ENCODE measurements around the gene MDH1.

DNA sequence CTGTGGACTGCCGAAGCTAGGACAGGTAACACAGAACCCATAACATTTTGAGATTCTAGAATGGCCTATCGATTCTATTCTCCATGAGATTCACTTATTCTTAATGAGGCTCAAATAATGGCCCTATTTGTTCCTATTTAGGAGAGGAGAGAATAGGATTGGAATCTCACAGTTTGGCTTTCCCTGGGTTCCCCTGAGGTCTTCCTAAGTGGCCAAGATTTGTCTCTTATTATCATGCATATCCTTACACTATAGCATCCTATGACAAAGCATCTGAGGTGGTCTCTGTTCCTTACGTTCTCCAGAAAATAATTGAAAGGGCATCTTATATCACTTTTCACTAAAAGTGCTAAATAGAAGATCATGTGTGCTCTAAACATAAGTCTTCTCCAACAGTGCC is 10.0 kb upstream of the MDH1 start:
- TF ChIP-seq, protein P1, sequence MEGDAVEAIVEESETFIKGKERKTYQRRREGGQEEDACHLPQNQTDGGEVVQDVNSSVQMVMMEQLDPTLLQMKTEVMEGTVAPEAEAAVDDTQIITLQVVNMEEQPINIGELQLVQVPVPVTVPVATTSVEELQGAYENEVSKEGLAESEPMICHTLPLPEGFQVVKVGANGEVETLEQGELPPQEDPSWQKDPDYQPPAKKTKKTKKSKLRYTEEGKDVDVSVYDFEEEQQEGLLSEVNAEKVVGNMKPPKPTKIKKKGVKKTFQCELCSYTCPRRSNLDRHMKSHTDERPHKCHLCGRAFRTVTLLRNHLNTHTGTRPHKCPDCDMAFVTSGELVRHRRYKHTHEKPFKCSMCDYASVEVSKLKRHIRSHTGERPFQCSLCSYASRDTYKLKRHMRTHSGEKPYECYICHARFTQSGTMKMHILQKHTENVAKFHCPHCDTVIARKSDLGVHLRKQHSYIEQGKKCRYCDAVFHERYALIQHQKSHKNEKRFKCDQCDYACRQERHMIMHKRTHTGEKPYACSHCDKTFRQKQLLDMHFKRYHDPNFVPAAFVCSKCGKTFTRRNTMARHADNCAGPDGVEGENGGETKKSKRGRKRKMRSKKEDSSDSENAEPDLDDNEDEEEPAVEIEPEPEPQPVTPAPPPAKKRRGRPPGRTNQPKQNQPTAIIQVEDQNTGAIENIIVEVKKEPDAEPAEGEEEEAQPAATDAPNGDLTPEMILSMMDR (conservative IDR thresholded peaks at IDR 0.05; ENCODE audit: low read length) = no peak
- TF ChIP-seq EZH2phosphoT487 (IDR thresholded peaks at IDR 0.05; ENCODE audit: borderline replicate concordance, low read depth, low read length) = no peak
